ENCODE measurements around the gene CHD1.

Gene CHD1

DNA sequence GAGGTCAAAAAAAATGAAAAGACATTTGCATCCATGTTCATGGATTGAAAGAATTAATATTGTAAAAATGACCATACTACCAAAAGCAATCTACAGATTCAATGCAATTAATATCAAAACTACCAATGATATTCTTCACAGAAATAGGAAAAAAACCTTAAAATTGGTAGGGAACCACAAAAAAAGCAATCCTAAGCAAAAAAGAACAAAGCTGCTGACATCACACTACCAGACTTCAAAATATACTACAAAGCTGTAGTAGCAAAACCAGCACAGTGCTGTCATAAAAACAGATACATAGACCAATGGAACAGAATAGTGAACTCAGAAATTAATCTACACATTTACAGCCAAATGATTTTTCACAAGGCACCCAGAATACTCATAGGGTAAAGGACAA is 121.0 kb downstream of the CHD1 start:
- CTCF ChIA-PET, result no interaction called here
- DNase-seq (ENCODE audit: extremely low spot score), result no peak
- TF ChIP-seq ARNT (IDR thresholded peaks at IDR 0.05), result no peak
- TF ChIP-seq BHLHE40 (IDR thresholded peaks at IDR 0.05; ENCODE audit: borderline replicate concordance), result no peak
- TF ChIP-seq, protein P1, sequence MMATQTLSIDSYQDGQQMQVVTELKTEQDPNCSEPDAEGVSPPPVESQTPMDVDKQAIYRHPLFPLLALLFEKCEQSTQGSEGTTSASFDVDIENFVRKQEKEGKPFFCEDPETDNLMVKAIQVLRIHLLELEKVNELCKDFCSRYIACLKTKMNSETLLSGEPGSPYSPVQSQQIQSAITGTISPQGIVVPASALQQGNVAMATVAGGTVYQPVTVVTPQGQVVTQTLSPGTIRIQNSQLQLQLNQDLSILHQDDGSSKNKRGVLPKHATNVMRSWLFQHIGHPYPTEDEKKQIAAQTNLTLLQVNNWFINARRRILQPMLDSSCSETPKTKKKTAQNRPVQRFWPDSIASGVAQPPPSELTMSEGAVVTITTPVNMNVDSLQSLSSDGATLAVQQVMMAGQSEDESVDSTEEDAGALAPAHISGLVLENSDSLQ (IDR thresholded peaks at IDR 0.05), result no peak
- no peak for TF ChIP-seq ELF4 (IDR thresholded peaks at IDR 0.05)
- no peak for TF ChIP-seq NFRKB (IDR thresholded peaks at IDR 0.05)
- TF ChIP-seq HDGF (IDR thresholded peaks at IDR 0.05; ENCODE audit: borderline replicate concordance), result no peak
- TF ChIP-seq LEF1 (IDR thresholded peaks at IDR 0.05; ENCODE audit: borderline replicate concordance), result no peak
- no peak for TF ChIP-seq SUZ12 (IDR thresholded peaks at IDR 0.05)
- TF ChIP-seq SP1 (IDR thresholded peaks at IDR 0.05), result no peak
- TF ChIP-seq TARDBP (IDR thresholded peaks at IDR 0.05), result no peak
- TF ChIP-seq FOXK2 (IDR thresholded peaks at IDR 0.05), result no peak
- no peak for TF ChIP-seq L3MBTL2 (conservative IDR thresholded peaks at IDR 0.05)
- no peak for TF ChIP-seq CTBP1 (IDR thresholded peaks at IDR 0.05; ENCODE audit: borderline replicate concordance)
- TF ChIP-seq FOXA1 (IDR thresholded peaks at IDR 0.05), result no peak
- no peak for TF ChIP-seq ZNF384 (IDR thresholded peaks at IDR 0.05)
- TF ChIP-seq FOXM1 (IDR thresholded peaks at IDR 0.05; ENCODE audit: borderline replicate concordance), result no peak
- POLR2A ChIA-PET, result no interaction called here

DNA sequence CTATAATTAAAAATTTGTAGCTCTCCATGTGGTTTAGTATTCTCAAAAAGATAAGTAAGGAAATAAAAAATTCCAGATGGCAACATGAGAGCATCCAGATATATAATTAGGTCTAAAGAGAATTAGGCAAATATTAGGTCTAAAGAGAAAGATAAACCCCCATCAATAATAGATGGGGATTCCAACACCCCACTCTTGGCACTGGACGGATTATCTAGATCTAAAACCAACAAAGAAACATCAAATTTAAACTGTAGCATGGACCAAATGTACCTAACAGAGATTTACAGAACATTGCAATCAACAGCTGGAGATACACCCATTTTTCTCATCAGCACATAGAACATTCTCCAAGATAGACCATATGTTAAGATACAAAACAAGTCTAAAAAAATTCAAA is 123.7 kb downstream of the CHD1 start:
- ChIA-PET POLR2A (no interaction called here), CTCF (no interaction called here)
- no peak for DNase-seq (ENCODE audit: extremely low spot score)
- TF ChIP-seq SP1 (IDR thresholded peaks at IDR 0.05) (no peak), ARNT (IDR thresholded peaks at IDR 0.05) (no peak), L3MBTL2 (conservative IDR thresholded peaks at IDR 0.05) (no peak), LEF1 (IDR thresholded peaks at IDR 0.05; ENCODE audit: borderline replicate concordance) (no peak), HDGF (IDR thresholded peaks at IDR 0.05; ENCODE audit: borderline replicate concordance) (no peak), BHLHE40 (IDR thresholded peaks at IDR 0.05; ENCODE audit: borderline replicate concordance) (no peak), SUZ12 (IDR thresholded peaks at IDR 0.05) (no peak), FOXA1 (IDR thresholded peaks at IDR 0.05) (no peak), FOXM1 (IDR thresholded peaks at IDR 0.05; ENCODE audit: borderline replicate concordance) (no peak), ELF4 (IDR thresholded peaks at IDR 0.05) (no peak), TARDBP (IDR thresholded peaks at IDR 0.05) (no peak), NFRKB (IDR thresholded peaks at IDR 0.05) (no peak), ZNF384 (IDR thresholded peaks at IDR 0.05) (no peak), FOXK2 (IDR thresholded peaks at IDR 0.05) (no peak)
- TF ChIP-seq, protein P1 (IDR thresholded peaks at IDR 0.05), result no peak

DNA sequence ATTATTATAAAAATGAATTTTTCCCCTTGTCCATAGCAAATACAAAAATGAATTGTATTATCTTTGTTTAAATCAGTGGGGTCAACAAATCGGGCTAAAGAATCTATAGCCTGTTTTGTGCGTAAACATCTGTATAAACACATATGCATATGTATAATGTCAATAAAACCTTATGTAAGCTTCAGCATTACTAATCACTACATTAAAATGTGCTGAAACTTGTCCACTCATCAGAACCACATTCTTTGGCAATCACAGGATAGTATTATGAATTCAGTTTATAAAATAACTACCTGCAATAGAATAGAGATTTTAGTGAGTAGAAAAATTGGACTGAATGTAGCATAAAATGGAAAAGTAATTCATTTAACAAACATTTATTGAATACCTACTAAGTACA is 124.7 kb downstream of the CHD1 start:
- no peak for DNase-seq (ENCODE audit: extremely low spot score)
- ChIA-PET POLR2A (no interaction called here), CTCF (no interaction called here)
- TF ChIP-seq SP1 (IDR thresholded peaks at IDR 0.05) (no peak), BHLHE40 (IDR thresholded peaks at IDR 0.05; ENCODE audit: borderline replicate concordance) (no peak), LEF1 (IDR thresholded peaks at IDR 0.05; ENCODE audit: borderline replicate concordance) (no peak), FOXM1 (IDR thresholded peaks at IDR 0.05; ENCODE audit: borderline replicate concordance) (no peak), ZNF384 (IDR thresholded peaks at IDR 0.05) (no peak), ELF4 (IDR thresholded peaks at IDR 0.05) (no peak), NFRKB (IDR thresholded peaks at IDR 0.05) (no peak), TARDBP (IDR thresholded peaks at IDR 0.05) (no peak), HDGF (IDR thresholded peaks at IDR 0.05; ENCODE audit: borderline replicate concordance) (no peak), CTBP1 (IDR thresholded peaks at IDR 0.05; ENCODE audit: borderline replicate concordance) (no peak), FOXK2 (IDR thresholded peaks at IDR 0.05) (no peak), L3MBTL2 (conservative IDR thresholded peaks at IDR 0.05) (no peak), FOXA1 (IDR thresholded peaks at IDR 0.05) (no peak), SUZ12 (IDR thresholded peaks at IDR 0.05) (no peak), ARNT (IDR thresholded peaks at IDR 0.05) (no peak)
- TF ChIP-seq, protein P1 (IDR thresholded peaks at IDR 0.05), result no peak

Measured in HEK293T (cell line).